DMS79 treated with DMSO at 0.1 percent for 48 hours (cell line): Measurements from ENCODE around the gene SLC22A24.
"Not testable (repeated sequence)": the region's sequence is repeated elsewhere in the genome, so short reads cannot be mapped to it uniquely, and the experiment has no call there.

Experiments
- DNase-seq: peaks from one replicate; lab custom pipeline; 2025; lab: John Stamatoyannopoulos, UW

Gene SLC22A24

GRCh38 chr11:63144121-63144520 is at the start of gene SLC22A24:
SLC22A24 (minus strand) TSS chr11:63144221; CDS start chr11:63143779, 442 bp downstream.
- DNase-seq = no peak

GRCh38 chr11:63180536-63180935 is 36.5 kb upstream of the SLC22A24 start:
- DNase-seq = no peak

GRCh38 chr11:63179432-63180041 is 35.5 kb upstream of the SLC22A24 start:
- no peak for DNase-seq

- no peak for DNase-seq
Measured at GRCh38 chr11:63177872-63178271, 33.9 kb upstream of the SLC22A24 start.

GRCh38 chr11:63165706-63166310 is 21.8 kb upstream of the SLC22A24 start:
- DNase-seq = no peak

- DNase-seq = no peak
Measured at GRCh38 chr11:63155794-63156193, 11.8 kb upstream of the SLC22A24 start.

GRCh38 chr11:63146581-63146980 is 2.6 kb upstream of the SLC22A24 start:
- DNase-seq = no peak

GRCh38 chr11:63142459-63142858 is 1.6 kb downstream of the SLC22A24 start:
- no peak for DNase-seq

GRCh38 chr11:63132985-63133775 is 10.8 kb downstream of the SLC22A24 start:
- no peak for DNase-seq

- no peak for DNase-seq
Measured at GRCh38 chr11:63099555-63099954, 44.5 kb downstream of the SLC22A24 start.

GRCh38 chr11:63080682-63081081 is 63.3 kb downstream of the SLC22A24 start:
- DNase-seq = no peak

GRCh38 chr11:63046203-63046602 is 97.8 kb downstream of the SLC22A24 start:
- DNase-seq = not testable (repeated sequence)

- no peak for DNase-seq
Measured at GRCh38 chr11:63042596-63042995, 101.4 kb downstream of the SLC22A24 start.

- peak; percentile 32 for DNase-seq
Measured at GRCh38 chr11:63032457-63032856, 111.6 kb downstream of the SLC22A24 start.
